ENCODE results near the gene TBC1D14.

DNA sequence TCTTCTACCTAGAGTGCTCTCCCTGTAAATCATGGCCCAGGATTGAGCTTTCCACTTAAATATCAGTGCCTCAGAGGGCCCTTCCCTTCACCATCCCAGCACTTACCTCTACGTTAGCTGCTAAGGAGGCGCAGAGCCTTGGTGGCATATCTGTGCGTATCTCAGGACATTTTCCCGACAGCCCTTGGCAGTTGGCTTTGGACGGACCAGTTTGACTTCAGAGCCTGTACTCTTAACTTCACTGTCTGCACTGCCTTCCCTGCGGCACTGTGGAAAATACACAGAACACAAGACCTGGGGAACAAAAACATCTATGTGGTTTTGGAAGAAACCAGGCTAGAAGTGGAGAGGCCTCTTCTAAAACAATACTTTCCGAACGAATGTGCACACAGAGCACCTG is 135.9 kb downstream of the TBC1D14 start:
- TF ChIP-seq, protein P1, sequence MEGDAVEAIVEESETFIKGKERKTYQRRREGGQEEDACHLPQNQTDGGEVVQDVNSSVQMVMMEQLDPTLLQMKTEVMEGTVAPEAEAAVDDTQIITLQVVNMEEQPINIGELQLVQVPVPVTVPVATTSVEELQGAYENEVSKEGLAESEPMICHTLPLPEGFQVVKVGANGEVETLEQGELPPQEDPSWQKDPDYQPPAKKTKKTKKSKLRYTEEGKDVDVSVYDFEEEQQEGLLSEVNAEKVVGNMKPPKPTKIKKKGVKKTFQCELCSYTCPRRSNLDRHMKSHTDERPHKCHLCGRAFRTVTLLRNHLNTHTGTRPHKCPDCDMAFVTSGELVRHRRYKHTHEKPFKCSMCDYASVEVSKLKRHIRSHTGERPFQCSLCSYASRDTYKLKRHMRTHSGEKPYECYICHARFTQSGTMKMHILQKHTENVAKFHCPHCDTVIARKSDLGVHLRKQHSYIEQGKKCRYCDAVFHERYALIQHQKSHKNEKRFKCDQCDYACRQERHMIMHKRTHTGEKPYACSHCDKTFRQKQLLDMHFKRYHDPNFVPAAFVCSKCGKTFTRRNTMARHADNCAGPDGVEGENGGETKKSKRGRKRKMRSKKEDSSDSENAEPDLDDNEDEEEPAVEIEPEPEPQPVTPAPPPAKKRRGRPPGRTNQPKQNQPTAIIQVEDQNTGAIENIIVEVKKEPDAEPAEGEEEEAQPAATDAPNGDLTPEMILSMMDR (IDR thresholded peaks at IDR 0.05 in 2 of 3, conservative IDR thresholded peaks at IDR 0.05 in 1 of 3; ENCODE audit: insufficient read depth in 2 of 3, low read depth in 1 of 3, low read length in 3 of 3) = no peak
- TF ChIP-seq TAF1 (IDR thresholded peaks at IDR 0.05; ENCODE audit: control insufficient read depth, extremely low read depth, insufficient read depth, low read length, severe bottlenecking) (no peak), MAFF (IDR thresholded peaks at IDR 0.05; ENCODE audit: low read length) (no peak)

Measured in K562 (cell line).